GM21723 (cell line): ENCODE measurements around the gene RELN.

Experiments
- ATAC-seq: cut with Tn5 transposase; IDR thresholded peaks from one replicate; pipeline ENCODE4 v1.9.1; 2021; ENCODE audit warnings: mild to moderate bottlenecking, moderate library complexity; ENCODE audit not compliant: unreplicated experiment

The RELN gene

GRCh38 chr7:103593691-103594090 lies 395.8 kb downstream of the RELN start:
- ATAC-seq, result no peak

GRCh38 chr7:103592844-103593243 lies 396.6 kb downstream of the RELN start:
- no peak for ATAC-seq

GRCh38 chr7:103592187-103592586 lies 397.3 kb downstream of the RELN start:
- no peak for ATAC-seq

GRCh38 chr7:103580031-103580430 lies 409.4 kb downstream of the RELN start:
- no peak for ATAC-seq

GRCh38 chr7:103577059-103577458 lies 412.4 kb downstream of the RELN start:
- ATAC-seq, result no peak

- ATAC-seq, result no peak
Measured at GRCh38 chr7:103576641-103577040, 412.8 kb downstream of the RELN start.

GRCh38 chr7:103574576-103574975 lies 414.9 kb downstream of the RELN start:
- no peak for ATAC-seq

GRCh38 chr7:103573479-103574058 lies 415.9 kb downstream of the RELN start:
- no peak for ATAC-seq

GRCh38 chr7:103571586-103571985 lies 417.9 kb downstream of the RELN start:
- ATAC-seq, result no peak

GRCh38 chr7:103569621-103570305 lies 419.7 kb downstream of the RELN start:
- ATAC-seq, result no peak

GRCh38 chr7:103564416-103564815 lies 425.0 kb downstream of the RELN start:
- ATAC-seq, result no peak

- no peak for ATAC-seq
Measured at GRCh38 chr7:103560136-103560535, 429.3 kb downstream of the RELN start.

- ATAC-seq, result no peak
Measured at GRCh38 chr7:103551016-103551415, 438.4 kb downstream of the RELN start.

- ATAC-seq, result no peak
Measured at GRCh38 chr7:103549786-103550185, 439.7 kb downstream of the RELN start.

GRCh38 chr7:103547451-103548284 lies 441.8 kb downstream of the RELN start:
- peak; percentile 52 for ATAC-seq

- no peak for ATAC-seq
Measured at GRCh38 chr7:103542470-103542869, 447.0 kb downstream of the RELN start.

GRCh38 chr7:103541947-103542346 lies 447.5 kb downstream of the RELN start:
- no peak for ATAC-seq

- no peak for ATAC-seq
Measured at GRCh38 chr7:103541026-103541425, 448.4 kb downstream of the RELN start.

- no peak for ATAC-seq
Measured at GRCh38 chr7:103540338-103540737, 449.1 kb downstream of the RELN start.

- no peak for ATAC-seq
Measured at GRCh38 chr7:103539875-103540274, 449.6 kb downstream of the RELN start.

- ATAC-seq, result no peak
Measured at GRCh38 chr7:103538964-103539709, 450.3 kb downstream of the RELN start.
